ENCODE results near the gene COPRS.

DNA sequence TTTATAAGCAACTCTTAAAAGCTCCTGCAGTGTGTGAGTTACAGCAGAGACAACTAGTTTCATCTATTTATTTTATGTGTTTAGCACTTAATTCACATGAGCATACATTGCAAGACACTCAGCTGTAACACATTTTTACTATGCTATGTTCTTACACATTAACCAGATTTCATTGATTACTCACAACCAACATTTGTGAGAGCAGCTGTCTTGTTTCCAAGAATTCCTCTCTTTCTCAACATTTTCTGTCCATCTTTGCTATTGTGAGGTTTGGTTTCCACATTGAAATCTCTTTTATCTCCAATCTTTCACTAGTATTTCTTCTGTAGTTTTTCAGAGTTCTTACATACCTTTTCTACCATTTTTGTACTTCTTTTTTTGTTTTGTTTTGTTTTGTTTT lies 51.2 kb downstream of the COPRS start:
- TF ChIP-seq GABPA (IDR thresholded peaks at IDR 0.05; ENCODE audit: low read depth), result no peak
- TF ChIP-seq, protein P1, sequence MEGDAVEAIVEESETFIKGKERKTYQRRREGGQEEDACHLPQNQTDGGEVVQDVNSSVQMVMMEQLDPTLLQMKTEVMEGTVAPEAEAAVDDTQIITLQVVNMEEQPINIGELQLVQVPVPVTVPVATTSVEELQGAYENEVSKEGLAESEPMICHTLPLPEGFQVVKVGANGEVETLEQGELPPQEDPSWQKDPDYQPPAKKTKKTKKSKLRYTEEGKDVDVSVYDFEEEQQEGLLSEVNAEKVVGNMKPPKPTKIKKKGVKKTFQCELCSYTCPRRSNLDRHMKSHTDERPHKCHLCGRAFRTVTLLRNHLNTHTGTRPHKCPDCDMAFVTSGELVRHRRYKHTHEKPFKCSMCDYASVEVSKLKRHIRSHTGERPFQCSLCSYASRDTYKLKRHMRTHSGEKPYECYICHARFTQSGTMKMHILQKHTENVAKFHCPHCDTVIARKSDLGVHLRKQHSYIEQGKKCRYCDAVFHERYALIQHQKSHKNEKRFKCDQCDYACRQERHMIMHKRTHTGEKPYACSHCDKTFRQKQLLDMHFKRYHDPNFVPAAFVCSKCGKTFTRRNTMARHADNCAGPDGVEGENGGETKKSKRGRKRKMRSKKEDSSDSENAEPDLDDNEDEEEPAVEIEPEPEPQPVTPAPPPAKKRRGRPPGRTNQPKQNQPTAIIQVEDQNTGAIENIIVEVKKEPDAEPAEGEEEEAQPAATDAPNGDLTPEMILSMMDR (IDR thresholded peaks at IDR 0.05), result no peak
- no peak for TF ChIP-seq CHD2 (IDR thresholded peaks at IDR 0.05; ENCODE audit: low read length, partially characterized antibody)
- no peak for TF ChIP-seq RFX5 (IDR thresholded peaks at IDR 0.05; ENCODE audit: low read length)
- TF ChIP-seq TAF1 (IDR thresholded peaks at IDR 0.05; ENCODE audit: borderline replicate concordance, low read depth, low read length), result no peak
